SK-N-SH treated with all-trans-retinoic acid at 6 μM for 48 hours (cell line): Measurements from ENCODE around the gene ZBBX.

Experiments used
- CSRNP3 ChIP-seq: fragments of 250-450 bp; sonication (Bioruptor Pico); IDR thresholded peaks from 2 replicates; pipeline ENCODE4 v1.5.1; 2021; ENCODE audit warnings: mild to moderate bottlenecking, moderate library complexity
- ZFP30 ChIP-seq: fragments of 450-650 bp; formaldehyde crosslinking; IDR thresholded peaks from 2 replicates; pipeline ENCODE4 v1.5.0; 2022; ENCODE audit warnings: mild to moderate bottlenecking, moderate library complexity

GRCh38 chr3:167288737-167289136 lies 91.4 kb downstream of the ZBBX start:
- TF ChIP-seq CSRNP3 (CRISPR knock-in tag) (no peak), ZFP30 (CRISPR knock-in tag) (no peak)
